Hematopoietic multipotent progenitor cell treated with erythropoietin and hydrocortisone succinate and interleukin-3 and kit ligand, for 8 days (in vitro differentiated cells): ENCODE results near the gene SMARCB1.
A peak's percentile ranks its signal among the peaks of the same experiment; 100 is the strongest.
"Not testable (repeated sequence)": the region's sequence is repeated elsewhere in the genome, so short reads cannot be mapped to it uniquely, and the experiment has no call there.

Source experiments
- DNase-seq: peaks from one replicate; pipeline ENCODE4 v3.0.0-alpha.2; 2015

The SMARCB1 gene

GRCh38 chr22:23847991-23848864 is 61.5 kb downstream of the SMARCB1 start:
- no peak for DNase-seq

GRCh38 chr22:23849009-23850006 is 62.5 kb downstream of the SMARCB1 start:
- DNase-seq = peak; percentile 65

DNA sequence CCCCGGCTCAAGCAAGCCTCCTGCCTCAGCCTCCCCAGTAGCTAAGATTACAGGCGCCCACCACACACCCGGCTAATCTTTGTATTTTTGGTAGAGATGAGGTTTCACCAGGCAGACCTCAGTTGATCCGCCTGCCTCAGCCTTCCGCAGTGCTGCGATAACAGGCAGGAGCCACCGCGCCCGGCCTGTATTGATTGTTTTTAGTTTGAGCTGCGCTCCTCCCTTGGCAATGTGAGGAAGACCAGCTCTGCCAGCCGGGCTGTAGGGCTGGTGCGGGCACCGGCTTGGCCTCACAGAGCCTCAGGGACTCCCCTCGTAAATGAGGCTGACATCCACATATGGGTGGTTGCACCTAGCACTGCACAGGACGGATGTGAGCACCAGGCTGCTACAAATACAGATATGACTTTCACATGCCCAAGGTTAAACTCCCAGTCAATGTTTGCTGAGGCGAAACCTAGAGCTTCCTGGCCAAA is 63.4 kb downstream of the SMARCB1 start:
- DNase-seq = no peak

GRCh38 chr22:23856721-23857605 is 70.2 kb downstream of the SMARCB1 start:
- DNase-seq = peak; percentile 42

DNA sequence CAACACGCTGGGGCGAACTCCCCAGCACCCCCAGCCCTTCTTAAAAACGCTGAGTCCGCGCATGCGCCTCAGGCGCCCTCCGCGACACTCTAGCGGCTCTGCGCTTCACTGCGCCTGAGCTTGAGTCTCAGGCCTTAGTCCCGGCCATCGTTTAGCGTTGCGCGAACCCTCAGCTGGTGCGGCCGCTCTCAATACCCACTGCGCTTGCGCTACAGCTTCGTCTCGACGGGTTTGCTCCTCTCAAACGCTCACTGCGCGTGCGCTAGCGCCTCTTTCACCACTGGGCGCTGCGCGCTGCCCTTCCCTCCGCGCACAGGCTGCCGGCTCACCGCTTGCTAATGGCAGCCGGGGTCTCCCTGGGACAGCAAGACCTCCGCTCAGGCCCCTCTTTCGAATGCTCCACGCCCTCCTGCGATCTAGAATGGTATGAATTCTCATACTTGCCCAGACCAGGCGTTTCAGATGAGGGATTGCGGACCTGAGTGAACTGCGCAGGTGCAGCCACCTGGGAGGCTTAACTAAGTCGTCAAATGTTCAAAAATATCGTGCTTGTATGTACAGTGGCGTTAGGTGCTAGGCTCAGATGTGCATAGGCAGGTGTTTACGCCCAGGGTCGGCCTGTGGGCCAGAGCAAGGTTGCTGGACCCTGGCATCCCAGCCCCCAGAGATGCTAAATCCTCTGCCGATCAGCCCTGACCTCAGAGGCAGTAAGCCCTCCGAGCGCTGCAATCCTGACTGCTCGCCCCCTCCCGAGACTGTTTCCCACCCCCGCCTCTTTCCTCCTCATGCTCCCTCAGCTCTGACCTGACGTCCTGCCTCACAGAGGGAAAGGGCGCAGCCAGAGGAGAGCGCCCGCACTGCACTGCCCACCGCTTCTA is 71.1 kb downstream of the SMARCB1 start, which contains the start of gene SLC2A11:
Gene SLC2A11 (plus strand): TSS at position 270 of the 878 bp plus-strand sequence. CDS start 125 bp downstream, at position 395.
- DNase-seq = peak; percentile 99

GRCh38 chr22:23858484-23858815 is 71.7 kb downstream of the SMARCB1 start:
- no peak for DNase-seq

- no peak for DNase-seq
Measured at GRCh38 chr22:23859201-23859600, 72.4 kb downstream of the SMARCB1 start.

DNA sequence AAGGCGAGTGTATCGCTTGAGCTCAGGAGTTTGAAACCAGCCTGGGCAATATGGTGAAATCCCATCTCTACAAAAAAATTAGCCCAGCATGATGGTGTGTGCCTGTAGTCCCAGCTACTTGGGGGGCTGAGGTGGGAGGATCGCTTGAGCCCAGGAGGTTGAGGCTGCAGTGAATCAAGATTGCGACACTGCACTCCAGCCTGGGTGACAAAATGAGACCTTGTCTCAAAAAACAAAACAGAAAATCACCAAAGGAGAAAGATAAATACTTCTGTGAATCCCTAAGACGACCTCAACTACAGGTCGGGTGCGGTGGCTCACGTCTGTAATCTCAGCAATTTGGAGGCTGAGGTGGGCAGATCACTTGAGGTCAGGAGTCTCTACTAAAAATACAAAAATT is 73.4 kb downstream of the SMARCB1 start:
- not testable (repeated sequence) for DNase-seq

DNA sequence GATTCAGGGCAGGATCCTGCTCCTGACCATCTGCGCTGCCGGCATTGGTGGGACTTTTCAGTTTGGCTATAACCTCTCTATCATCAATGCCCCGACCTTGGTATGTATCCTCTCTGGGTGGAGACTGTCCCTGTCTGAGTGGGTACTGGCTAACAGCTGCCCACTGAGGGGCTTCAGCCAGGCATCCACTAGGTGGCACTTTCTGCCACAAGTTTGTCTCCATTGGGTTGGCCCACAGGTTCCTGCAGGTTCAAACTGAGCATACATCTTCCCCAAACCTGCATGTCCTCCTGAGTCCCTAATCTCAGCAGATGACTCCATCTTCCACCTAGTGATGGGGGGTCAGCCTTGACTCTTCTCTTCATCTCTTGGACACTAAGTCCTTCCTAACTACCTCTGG is 75.3 kb downstream of the SMARCB1 start:
- peak; percentile 66 for DNase-seq

DNA sequence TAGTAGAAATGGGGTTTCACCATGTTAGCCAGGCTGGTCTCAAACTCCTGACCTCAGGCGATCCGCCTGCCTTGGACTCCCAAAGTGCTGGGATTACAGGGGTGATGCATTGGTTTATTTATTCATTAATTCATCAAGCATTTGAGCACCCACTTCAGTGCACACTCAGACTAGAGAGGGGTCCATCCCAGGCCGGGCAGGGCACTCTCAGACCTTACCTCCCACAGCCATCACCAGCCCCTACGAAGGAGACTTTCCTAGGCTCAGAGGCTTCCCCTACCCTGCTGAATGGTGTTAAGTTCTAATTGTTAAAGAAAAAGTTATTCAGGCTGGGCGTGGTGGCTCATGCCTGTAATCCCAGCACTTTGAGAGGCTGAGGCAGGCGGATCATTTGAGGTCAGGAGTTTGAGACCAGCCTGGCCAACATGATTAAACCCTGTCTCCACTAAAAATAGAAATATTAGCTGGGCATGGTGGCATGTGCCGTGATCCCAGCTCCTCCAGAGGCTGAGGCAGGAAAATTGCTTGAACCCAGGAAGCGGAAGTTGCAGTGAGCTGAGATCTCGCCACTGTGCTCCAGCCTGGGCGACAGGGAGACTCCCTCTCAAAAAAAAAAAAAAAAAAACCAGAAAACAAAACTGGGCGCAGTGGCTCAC is 77.9 kb downstream of the SMARCB1 start:
- DNase-seq = not testable (repeated sequence)

- DNase-seq = no peak
Measured at GRCh38 chr22:23868580-23868979, 81.8 kb downstream of the SMARCB1 start.

GRCh38 chr22:23874871-23875270 is 88.1 kb downstream of the SMARCB1 start:
- DNase-seq = no peak

- no peak for DNase-seq
Measured at GRCh38 chr22:23875801-23876200, 89.0 kb downstream of the SMARCB1 start.

- no peak for DNase-seq
Measured at GRCh38 chr22:23877566-23877965, 90.8 kb downstream of the SMARCB1 start.

GRCh38 chr22:23878219-23878618 is 91.5 kb downstream of the SMARCB1 start:
- no peak for DNase-seq

- no peak for DNase-seq
Measured at GRCh38 chr22:23882370-23882769, 95.6 kb downstream of the SMARCB1 start.

GRCh38 chr22:23883658-23884057 is 96.9 kb downstream of the SMARCB1 start:
- DNase-seq = no peak

DNA sequence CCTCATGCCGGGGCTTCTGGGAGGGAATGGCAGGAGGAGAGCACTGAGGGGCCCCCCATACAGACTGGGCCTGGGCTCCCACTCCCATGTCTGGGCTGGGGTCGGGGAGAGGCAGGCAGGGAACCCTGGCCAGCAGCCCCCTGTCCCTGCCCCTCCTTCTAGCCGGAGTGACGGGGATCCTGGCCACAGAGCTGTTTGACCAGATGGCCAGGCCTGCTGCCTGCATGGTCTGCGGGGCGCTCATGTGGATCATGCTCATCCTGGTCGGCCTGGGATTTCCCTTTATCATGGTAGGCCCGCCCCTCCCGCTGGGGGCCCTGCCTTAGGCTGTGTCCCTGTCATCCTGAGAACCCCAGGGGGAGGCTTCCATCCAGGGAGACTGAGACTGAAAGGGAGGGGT is 97.4 kb downstream of the SMARCB1 start:
- DNase-seq = no peak
